Measurements from ENCODE around the gene UBE2N. TPM values are rescaled to one million over a fixed set of nuclear protein-coding genes. Genes with fewer than 3 reads are reported as not detected.

The UBE2N gene
- 100 to 1,000 TPM; 186 to 192 TPM for total RNA-seq

- H3K27ac Mint-ChIP-seq, result peak within 1 kb of the TSS; percentile 98
- no peak for TF ChIP-seq CTCF (IDR thresholded peaks at IDR 0.05)
- ATAC-seq, result peak; percentile 86
- peaks cover 48% of the 10 kb centered on the region for H3K4me1 Mint-ChIP-seq (ENCODE audit: low read depth)
- ChIA-PET POLR2A (interaction anchor here (0.6 to 3.2 kb wide), 7 partner anchors 14 to 513 kb away, joined by 3 to 15 read pairs (median 4); partner anchors contain the start of gene MRPL42), CTCF (interaction anchor here (0.7 to 2.5 kb wide), 4 partner anchors 22 to 61 kb away, joined by 3 to 11 read pairs (median 4); partner anchors contain the start of gene MRPL42)
- H3K27me3 Mint-ChIP-seq, result no peaks in the 10 kb centered on the region
- H3K4me3 Mint-ChIP-seq, result peak within 1 kb of the TSS; percentile 99
- intact Hi-C loops (cut with micrococcal nuclease), result loop anchor here (5.0 to 10.0 kb wide), 2 partner anchors 65 to 1307 kb away; partner anchors contain the start of gene NUDT4
- DNase-seq, result peak; percentile 96
- peaks cover 10% of the 10 kb centered on the region for H3K36me3 Mint-ChIP-seq (ENCODE audit: low read depth)
- H3K9me3 Mint-ChIP-seq, result no peaks in the 10 kb centered on the region
These were observed at the start of gene UBE2N for GRCh38 chr12:93441617-93442410. Gene UBE2N (minus strand): TSS chr12:93441947. CDS start chr12:93441884, 63 bp downstream.

GRCh38 chr12:93484315-93484981 lies 42.7 kb upstream of the UBE2N start:
- Mint-ChIP-seq H3K4me1 (ENCODE audit: low read depth) (no peaks in the 10 kb centered on the region), H3K4me3 (no peak overlapping the region), H3K9me3 (no peaks in the 10 kb centered on the region), H3K27ac (no peak overlapping the region), H3K27me3 (no peaks in the 10 kb centered on the region), H3K36me3 (ENCODE audit: low read depth) (peaks cover 27% of the 10 kb centered on the region)
- DNase-seq (no peak), ATAC-seq (no peak)
- TF ChIP-seq CTCF (IDR thresholded peaks at IDR 0.05), result no peak
- POLR2A ChIA-PET, result interaction anchor here (0.6 to 0.7 kb wide), 2 partner anchors 51 to 462 kb away, joined by 3 read pairs; no protein-coding TSS in a partner anchor
- intact Hi-C loops (cut with micrococcal nuclease), result no loop called here
- CTCF ChIA-PET, result interaction anchor here (1.5 kb wide), 3 partner anchors 12 to 618 kb away, joined by 4 to 9 read pairs (median 5); no protein-coding TSS in a partner anchor

GRCh38 chr12:93483151-93483807 lies 41.5 kb upstream of the UBE2N start:
- no peak for ATAC-seq
- Mint-ChIP-seq H3K27ac (no peak overlapping the region), H3K9me3 (no peaks in the 10 kb centered on the region), H3K4me3 (no peak overlapping the region), H3K4me1 (ENCODE audit: low read depth) (no peaks in the 10 kb centered on the region), H3K27me3 (no peaks in the 10 kb centered on the region), H3K36me3 (ENCODE audit: low read depth) (peaks cover 24% of the 10 kb centered on the region)
- no peak for DNase-seq
- ChIA-PET CTCF (interaction anchor here (1.5 kb wide), 3 partner anchors 11 to 619 kb away, joined by 4 to 9 read pairs (median 5); no protein-coding TSS in a partner anchor), POLR2A (no interaction called here)
- intact Hi-C loops (cut with micrococcal nuclease), result no loop called here
- no peak for TF ChIP-seq CTCF (IDR thresholded peaks at IDR 0.05)

- H3K9me3 Mint-ChIP-seq, result no peaks in the 10 kb centered on the region
- H3K4me3 Mint-ChIP-seq, result no peak overlapping the region
These were observed 41.0 kb upstream of the UBE2N start for GRCh38 chr12:93482721-93483120.

More at GRCh38 chr12:93482721-93483120, 41.0 kb upstream of the UBE2N start:
- ChIA-PET POLR2A (no interaction called here), CTCF (interaction anchor here (1.5 kb wide), 3 partner anchors 10 to 620 kb away, joined by 4 to 9 read pairs (median 5); no protein-coding TSS in a partner anchor)
- TF ChIP-seq CTCF (IDR thresholded peaks at IDR 0.05), result no peak
- ATAC-seq, result no peak
- DNase-seq, result no peak
- Mint-ChIP-seq H3K27me3 (no peaks in the 10 kb centered on the region), H3K4me1 (ENCODE audit: low read depth) (no peaks in the 10 kb centered on the region), H3K36me3 (ENCODE audit: low read depth) (peaks cover 25% of the 10 kb centered on the region), H3K27ac (no peak overlapping the region)
- intact Hi-C loops (cut with micrococcal nuclease), result no loop called here

Measured in activated CD8-positive, alpha-beta T cell treated with anti-CD3 and anti-CD28 coated beads for 36 hours (primary cell).